Measurements from ENCODE around the gene MEG3. TPM values are rescaled to one million over a fixed set of nuclear protein-coding genes. Genes with fewer than 3 reads are reported as not detected.
A peak's percentile ranks its signal among the peaks of the same experiment; 100 is the strongest.

The MEG3 gene
- total RNA-seq, 1 experiment from 2014 or later = not detected

DNA sequence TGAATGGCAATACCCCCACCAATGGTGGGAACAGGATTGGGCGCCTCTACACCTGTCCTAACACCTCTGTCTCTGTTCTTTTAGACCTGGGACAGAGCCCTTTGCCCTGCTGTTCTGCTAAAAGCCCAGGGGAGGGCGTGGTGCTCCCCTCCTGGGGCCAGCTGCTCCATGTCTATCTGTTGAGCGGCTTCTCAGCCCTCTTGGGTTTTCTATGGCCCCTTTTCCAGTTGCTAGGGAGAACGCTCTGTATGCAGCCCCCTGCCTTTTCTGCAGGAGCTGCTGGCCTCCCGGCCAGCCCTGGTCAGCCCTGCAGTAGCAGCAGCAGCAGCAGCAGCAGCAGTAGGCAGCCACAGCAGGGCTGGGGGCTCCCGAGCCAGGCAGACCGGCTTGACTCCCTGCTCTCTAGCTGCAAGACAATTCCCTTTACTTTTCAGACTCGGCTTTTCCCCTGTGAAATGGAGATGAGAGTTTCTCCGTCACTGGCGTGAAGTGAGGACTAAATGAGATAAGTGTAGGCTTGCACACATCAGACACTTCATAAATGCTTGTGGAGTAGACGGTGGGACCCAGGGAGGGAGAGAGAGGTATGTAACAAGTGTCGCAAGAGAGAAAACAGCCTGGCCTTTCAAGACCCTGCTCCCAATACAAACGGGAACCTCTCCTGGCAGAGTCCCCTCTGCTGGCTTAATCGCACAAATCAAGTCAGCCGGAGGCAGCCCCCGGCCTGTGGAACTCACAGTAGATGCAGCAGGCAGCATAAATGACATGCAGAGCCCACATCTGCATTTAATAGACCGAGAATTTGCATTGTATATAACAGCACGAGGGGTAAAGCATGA lies 76.6 kb downstream of the MEG3 start:
- peak; percentile 23 for DNase-seq (ENCODE audit: unreplicated experiment)
- Mint-ChIP-seq H3K27me3 (ENCODE audit: insufficient read depth, unreplicated experiment) (peaks cover 91% of the 10 kb centered on the region), H3K4me3 (ENCODE audit: unreplicated experiment) (no peak overlapping the region), H3K27ac (ENCODE audit: low read depth, unreplicated experiment) (no peak overlapping the region), H3K4me1 (ENCODE audit: insufficient read depth, unreplicated experiment) (peaks cover 5% of the 10 kb centered on the region), H3K36me3 (ENCODE audit: insufficient read depth, unreplicated experiment) (no peaks in the 10 kb centered on the region), H3K9me3 (ENCODE audit: unreplicated experiment) (no peaks in the 10 kb centered on the region)
- BruUV-seq (replicated peaks) = no TSS peak
- intact Hi-C loops (cut with micrococcal nuclease) = loop anchor here (1.0 to 5.0 kb wide), 3 partner anchors 170 to 765 kb away; no protein-coding TSS in a partner anchor
- CTCF ChIA-PET = interaction anchor here (0.6 to 1.4 kb wide), 6 partner anchors 19 to 520 kb away, joined by 3 to 8 read pairs (median 3); no protein-coding TSS in a partner anchor
- POLR2A ChIA-PET = no interaction called here
- TF ChIP-seq, protein P1, sequence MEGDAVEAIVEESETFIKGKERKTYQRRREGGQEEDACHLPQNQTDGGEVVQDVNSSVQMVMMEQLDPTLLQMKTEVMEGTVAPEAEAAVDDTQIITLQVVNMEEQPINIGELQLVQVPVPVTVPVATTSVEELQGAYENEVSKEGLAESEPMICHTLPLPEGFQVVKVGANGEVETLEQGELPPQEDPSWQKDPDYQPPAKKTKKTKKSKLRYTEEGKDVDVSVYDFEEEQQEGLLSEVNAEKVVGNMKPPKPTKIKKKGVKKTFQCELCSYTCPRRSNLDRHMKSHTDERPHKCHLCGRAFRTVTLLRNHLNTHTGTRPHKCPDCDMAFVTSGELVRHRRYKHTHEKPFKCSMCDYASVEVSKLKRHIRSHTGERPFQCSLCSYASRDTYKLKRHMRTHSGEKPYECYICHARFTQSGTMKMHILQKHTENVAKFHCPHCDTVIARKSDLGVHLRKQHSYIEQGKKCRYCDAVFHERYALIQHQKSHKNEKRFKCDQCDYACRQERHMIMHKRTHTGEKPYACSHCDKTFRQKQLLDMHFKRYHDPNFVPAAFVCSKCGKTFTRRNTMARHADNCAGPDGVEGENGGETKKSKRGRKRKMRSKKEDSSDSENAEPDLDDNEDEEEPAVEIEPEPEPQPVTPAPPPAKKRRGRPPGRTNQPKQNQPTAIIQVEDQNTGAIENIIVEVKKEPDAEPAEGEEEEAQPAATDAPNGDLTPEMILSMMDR (IDR thresholded peaks at IDR 0.05; ENCODE audit: unreplicated experiment) = peak; percentile 20

DNA sequence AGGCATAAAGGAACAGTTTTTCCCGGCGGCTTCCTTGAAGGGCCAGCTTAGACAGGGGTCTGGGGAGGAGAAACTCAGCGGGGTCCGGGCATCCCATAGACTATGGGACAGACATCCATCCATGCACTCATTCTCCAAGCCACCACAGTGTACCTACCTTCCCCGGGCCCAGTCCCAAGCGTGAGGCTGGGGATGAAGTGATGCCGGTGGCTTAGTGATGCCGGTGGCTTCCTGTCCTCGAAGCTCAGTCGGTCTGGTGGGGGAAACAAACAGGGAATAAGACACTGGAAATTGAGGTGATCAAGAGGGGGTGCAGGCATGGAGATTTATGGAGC lies 77.2 kb downstream of the MEG3 start:
- Mint-ChIP-seq H3K27me3 (ENCODE audit: insufficient read depth, unreplicated experiment) (peaks cover 90% of the 10 kb centered on the region), H3K4me3 (ENCODE audit: unreplicated experiment) (no peak overlapping the region), H3K9me3 (ENCODE audit: unreplicated experiment) (no peaks in the 10 kb centered on the region), H3K27ac (ENCODE audit: low read depth, unreplicated experiment) (no peak overlapping the region), H3K4me1 (ENCODE audit: insufficient read depth, unreplicated experiment) (peaks cover 5% of the 10 kb centered on the region), H3K36me3 (ENCODE audit: insufficient read depth, unreplicated experiment) (no peaks in the 10 kb centered on the region)
- BruUV-seq (replicated peaks) = no TSS peak
- TF ChIP-seq, protein P1 (IDR thresholded peaks at IDR 0.05; ENCODE audit: unreplicated experiment) = no peak
- CTCF ChIA-PET = interaction anchor here (0.6 kb wide), 1 partner anchor 441 kb away, joined by 3 read pairs; no protein-coding TSS in a partner anchor
- intact Hi-C loops (cut with micrococcal nuclease) = loop anchor here (5.0 kb wide), 2 partner anchors 169 to 764 kb away; no protein-coding TSS in a partner anchor
- DNase-seq (ENCODE audit: unreplicated experiment) = no peak
- POLR2A ChIA-PET = no interaction called here

DNA sequence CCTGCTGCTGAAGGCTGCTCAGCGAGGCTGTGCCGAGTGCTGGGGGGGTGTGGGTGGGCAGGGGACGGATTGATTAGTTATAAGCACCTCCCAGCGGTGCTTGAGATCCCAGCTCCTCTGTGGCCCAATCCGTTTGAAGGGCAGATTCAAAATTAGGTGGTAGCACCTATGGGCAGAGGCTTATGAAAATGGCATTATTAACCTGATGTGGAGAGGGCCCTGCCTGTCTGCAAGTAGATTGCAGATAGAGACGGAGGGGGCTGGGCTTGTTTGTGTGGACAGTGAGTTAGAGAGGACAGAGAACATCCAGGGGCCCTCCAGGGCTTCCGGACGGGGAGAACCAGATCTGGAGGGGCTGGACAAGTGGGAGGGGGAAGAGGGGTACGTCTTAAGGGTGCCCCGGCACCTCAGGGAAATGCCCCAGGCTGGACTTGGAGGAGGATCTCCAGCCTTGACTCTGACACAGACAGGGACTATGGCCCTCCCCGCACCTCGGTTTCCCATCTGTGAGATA lies 77.8 kb downstream of the MEG3 start, which contains the start of gene RTL1:
RTL1 (minus strand) TSS at position 51 of the 514 bp plus-strand sequence. CDS start 18,934 bp downstream, outside the sequence.
- H3K4me3 Mint-ChIP-seq (ENCODE audit: unreplicated experiment) = no peak within 1 kb of the TSS
- no peaks in the 10 kb centered on the region for H3K36me3 Mint-ChIP-seq (ENCODE audit: insufficient read depth, unreplicated experiment)
- CTCF ChIA-PET = interaction anchor here (0.6 kb wide), 1 partner anchor 442 kb away, joined by 3 read pairs; no protein-coding TSS in a partner anchor
- no peak for DNase-seq (ENCODE audit: unreplicated experiment)
- no peaks in the 10 kb centered on the region for H3K9me3 Mint-ChIP-seq (ENCODE audit: unreplicated experiment)
- no TSS peak for BruUV-seq (replicated peaks)
- TF ChIP-seq, protein P1 (IDR thresholded peaks at IDR 0.05; ENCODE audit: unreplicated experiment) = no peak
- no peak within 1 kb of the TSS for H3K27ac Mint-ChIP-seq (ENCODE audit: low read depth, unreplicated experiment)
- intact Hi-C loops (cut with micrococcal nuclease) = loop anchor here (5.0 kb wide), 2 partner anchors 169 to 764 kb away; no protein-coding TSS in a partner anchor
- POLR2A ChIA-PET = no interaction called here
- H3K4me1 Mint-ChIP-seq (ENCODE audit: insufficient read depth, unreplicated experiment) = peaks cover 5% of the 10 kb centered on the region
- H3K27me3 Mint-ChIP-seq (ENCODE audit: insufficient read depth, unreplicated experiment) = peaks cover 86% of the 10 kb centered on the region
